Lower lobe of right lung (tissue), 2 donors: Measurements from ENCODE around the gene LRRC4C. TPM values are rescaled to one million over a fixed set of nuclear protein-coding genes. Genes with fewer than 3 reads are reported as not detected.

Experiments used
- ATAC-seq, 2 donors: fragments of 200-7000 bp; cut with Tn5 transposase; one replicate each; pipeline ENCODE4 v1.9.1; 2020 to 2022; ENCODE audit warnings: mild to moderate bottlenecking in 2 of 2, moderate library complexity in 2 of 2
- DNase-seq: peaks from one replicate; pipeline ENCODE4 v3.0.0-alpha.2; 2020
- H3K27ac ChIP-seq: fragments of 200-600 bp; one replicate; pipeline ENCODE4 v1.8.0; 2022
- H3K27me3 ChIP-seq: fragments of 200-600 bp; one replicate; pipeline ENCODE4 v1.8.0; 2022; ENCODE audit warnings: low read depth
- H3K36me3 ChIP-seq: fragments of 200-600 bp; one replicate; pipeline ENCODE4 v1.8.0; 2022; ENCODE audit warnings: mild to moderate bottlenecking
- H3K4me1 ChIP-seq: fragments of 200-600 bp; one replicate; pipeline ENCODE4 v1.8.0; 2022
- H3K4me3 ChIP-seq: fragments of 200-600 bp; one replicate; pipeline ENCODE4 v1.8.0; 2022; ENCODE audit warnings: mild to moderate bottlenecking
- H3K9me3 ChIP-seq: fragments of 200-600 bp; one replicate; pipeline ENCODE4 v1.8.0; 2022
- intact Hi-C: fragments of 100-400 bp; cut with DNase I; formaldehyde crosslinking; loops from one replicate; pipeline ENCODE4 v1.11.0; 2022
- total RNA-seq: library from RNA; stranded (reverse); fragmentation: NEBNext Ultra II Directional; extraction: Animal tissue kit (Norgen Biotek cat#: 25700); gene quantifications from one replicate; pipeline ENCODE4 v1.2.1, GENCODE V29; 2021
- TF ChIP-seq, protein P1 (sequence below): fragments of 200-600 bp; IDR thresholded peaks from one replicate; pipeline ENCODE4 v1.8.0; 2022; ENCODE audit warnings: antibody characterized with exemption, mild to moderate bottlenecking
- donor health status: DM: no; HTN: yes; CAD: no; lungs with severe emphysema.

Gene LRRC4C
- total RNA-seq, 1 donor from 2014 or later = 0.86 TPM

DNA sequence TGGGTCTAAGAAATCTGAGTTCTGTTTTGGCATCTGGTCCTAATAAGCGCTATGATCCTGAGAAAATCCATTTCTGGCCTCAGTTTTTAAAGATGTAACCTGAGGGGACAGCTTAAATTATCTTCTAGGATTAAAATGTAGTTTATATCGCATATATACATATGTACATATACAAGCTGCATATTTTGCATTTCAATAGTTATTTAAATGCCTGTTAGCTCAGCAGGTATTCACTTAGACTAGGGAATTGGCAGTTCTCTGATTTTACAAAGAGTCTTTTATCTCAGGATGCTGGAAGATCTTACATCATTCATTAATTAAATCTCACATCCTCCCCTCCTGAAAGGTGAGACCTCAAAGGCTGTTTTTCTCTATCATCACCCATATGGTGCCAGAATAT is 1232.8 kb downstream of the LRRC4C start:
- ATAC-seq = no peak
- intact Hi-C loops = no loop called here
- H3K27ac ChIP-seq = no peak overlapping the region
- TF ChIP-seq, protein P1, sequence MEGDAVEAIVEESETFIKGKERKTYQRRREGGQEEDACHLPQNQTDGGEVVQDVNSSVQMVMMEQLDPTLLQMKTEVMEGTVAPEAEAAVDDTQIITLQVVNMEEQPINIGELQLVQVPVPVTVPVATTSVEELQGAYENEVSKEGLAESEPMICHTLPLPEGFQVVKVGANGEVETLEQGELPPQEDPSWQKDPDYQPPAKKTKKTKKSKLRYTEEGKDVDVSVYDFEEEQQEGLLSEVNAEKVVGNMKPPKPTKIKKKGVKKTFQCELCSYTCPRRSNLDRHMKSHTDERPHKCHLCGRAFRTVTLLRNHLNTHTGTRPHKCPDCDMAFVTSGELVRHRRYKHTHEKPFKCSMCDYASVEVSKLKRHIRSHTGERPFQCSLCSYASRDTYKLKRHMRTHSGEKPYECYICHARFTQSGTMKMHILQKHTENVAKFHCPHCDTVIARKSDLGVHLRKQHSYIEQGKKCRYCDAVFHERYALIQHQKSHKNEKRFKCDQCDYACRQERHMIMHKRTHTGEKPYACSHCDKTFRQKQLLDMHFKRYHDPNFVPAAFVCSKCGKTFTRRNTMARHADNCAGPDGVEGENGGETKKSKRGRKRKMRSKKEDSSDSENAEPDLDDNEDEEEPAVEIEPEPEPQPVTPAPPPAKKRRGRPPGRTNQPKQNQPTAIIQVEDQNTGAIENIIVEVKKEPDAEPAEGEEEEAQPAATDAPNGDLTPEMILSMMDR = no peak
- H3K4me3 ChIP-seq = no peak overlapping the region
- no peaks in the 10 kb centered on the region for H3K4me1 ChIP-seq
- DNase-seq = no peak
- H3K36me3 ChIP-seq = no peaks in the 10 kb centered on the region
- no peaks in the 10 kb centered on the region for H3K9me3 ChIP-seq
- no peaks in the 10 kb centered on the region for H3K27me3 ChIP-seq

DNA sequence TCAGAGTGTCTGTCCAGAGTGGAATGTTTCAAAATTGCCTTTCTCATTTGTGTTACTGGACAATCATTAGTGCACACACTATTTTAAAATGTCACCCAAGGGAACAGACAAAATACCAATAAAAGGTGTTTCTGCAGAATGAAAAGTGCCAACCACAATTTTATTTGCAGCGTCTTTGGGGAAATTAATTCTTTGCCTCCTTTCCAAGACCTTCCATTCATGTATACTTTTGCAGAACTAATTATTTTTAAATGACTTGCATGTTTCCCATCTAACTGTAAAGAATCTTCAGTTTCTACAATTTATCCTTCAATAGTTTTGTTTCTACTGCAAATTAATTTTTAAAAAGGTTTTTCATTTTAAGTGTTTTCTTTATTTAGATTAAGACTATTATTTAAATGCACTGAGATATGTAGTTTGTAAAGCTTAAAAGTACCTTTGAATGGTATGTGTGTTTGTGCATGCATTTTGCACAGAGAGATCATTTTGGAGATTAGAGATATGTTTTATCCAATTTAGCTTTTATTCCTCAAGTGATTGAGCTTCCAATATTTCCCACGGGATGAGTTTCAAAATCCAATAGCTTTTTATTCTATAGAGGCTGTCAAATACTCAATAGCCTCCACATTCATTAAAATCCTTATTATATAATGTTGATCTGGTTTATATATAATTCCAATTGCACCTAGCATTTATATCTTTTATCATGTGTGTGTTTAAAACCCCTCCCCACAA is 1235.7 kb downstream of the LRRC4C start:
- intact Hi-C loops = no loop called here
- H3K36me3 ChIP-seq = no peaks in the 10 kb centered on the region
- H3K4me3 ChIP-seq = no peak overlapping the region
- H3K27me3 ChIP-seq = no peaks in the 10 kb centered on the region
- ATAC-seq = no peak
- no peaks in the 10 kb centered on the region for H3K9me3 ChIP-seq
- H3K4me1 ChIP-seq = no peaks in the 10 kb centered on the region
- H3K27ac ChIP-seq = no peak overlapping the region
- TF ChIP-seq, protein P1 = no peak
- DNase-seq = no peak

DNA sequence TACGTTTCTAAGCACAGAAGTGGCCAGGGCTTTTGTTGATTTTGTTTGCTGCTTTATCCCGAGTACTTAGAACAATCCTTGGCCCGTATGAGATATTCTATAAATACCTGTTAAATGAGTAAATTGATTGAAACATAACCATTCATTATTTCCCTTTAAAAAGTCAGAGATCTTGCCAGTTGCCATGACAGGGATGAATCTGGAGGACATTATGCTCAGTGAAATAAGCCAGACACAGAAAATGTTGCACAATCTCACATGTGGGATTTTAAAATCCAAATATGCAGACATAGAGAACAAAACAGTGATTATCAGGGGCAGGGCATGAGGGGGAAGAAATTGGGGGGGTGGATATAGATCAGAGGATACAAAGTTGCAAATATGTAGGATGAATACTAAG is 1240.1 kb downstream of the LRRC4C start:
- ATAC-seq (no peak), DNase-seq (no peak)
- H3K27ac ChIP-seq = no peak overlapping the region
- no peaks in the 10 kb centered on the region for H3K9me3 ChIP-seq
- no peaks in the 10 kb centered on the region for H3K27me3 ChIP-seq
- TF ChIP-seq, protein P1 = no peak
- no peak overlapping the region for H3K4me3 ChIP-seq
- intact Hi-C loops = no loop called here
- H3K4me1 ChIP-seq = no peaks in the 10 kb centered on the region
- H3K36me3 ChIP-seq = no peaks in the 10 kb centered on the region

DNA sequence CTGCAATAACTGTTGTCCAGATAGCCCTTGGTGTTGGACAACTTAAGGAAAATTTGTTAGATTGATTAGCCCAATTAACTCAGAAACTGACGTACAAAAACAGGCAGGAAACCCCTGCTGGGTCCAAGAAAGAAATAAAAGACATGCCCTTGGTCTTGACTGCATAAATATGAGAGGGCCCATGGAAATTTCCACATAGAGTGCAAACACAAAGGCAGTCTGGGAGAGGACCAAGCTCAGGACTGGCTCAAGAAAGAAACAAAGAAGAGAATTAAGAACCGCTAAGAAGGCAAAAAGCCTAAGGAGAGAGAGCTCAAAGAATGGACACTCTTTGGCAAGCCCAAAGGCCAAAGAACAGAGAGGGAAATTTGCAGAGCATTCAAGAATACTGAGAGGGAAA is 1243.9 kb downstream of the LRRC4C start:
- Histone ChIP-seq H3K27me3 (no peaks in the 10 kb centered on the region), H3K9me3 (no peaks in the 10 kb centered on the region), H3K27ac (no peak overlapping the region), H3K4me1 (no peaks in the 10 kb centered on the region), H3K4me3 (no peak overlapping the region), H3K36me3 (no peaks in the 10 kb centered on the region)
- intact Hi-C loops = no loop called here
- TF ChIP-seq, protein P1 = no peak
- no peak for ATAC-seq
- no peak for DNase-seq

DNA sequence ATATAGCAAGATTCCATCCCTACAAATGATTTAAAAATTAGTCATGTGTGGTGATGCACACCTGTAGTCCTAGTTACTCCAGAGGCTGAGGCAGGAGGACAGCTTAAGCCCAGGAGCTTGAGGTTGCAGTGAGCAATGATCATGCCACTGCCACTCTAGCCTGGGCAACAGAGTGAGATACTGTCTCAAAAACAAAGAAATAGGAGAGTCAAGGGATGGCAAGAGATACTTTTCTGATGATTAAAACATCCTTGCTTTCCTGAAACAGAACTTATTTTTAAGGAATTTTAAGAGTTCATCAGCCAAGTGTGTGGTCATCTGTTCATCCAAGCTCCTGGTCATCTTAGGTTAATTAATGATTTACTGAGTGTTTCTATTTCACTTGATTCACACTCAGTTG is 1252.0 kb downstream of the LRRC4C start:
- Histone ChIP-seq H3K9me3 (no peaks in the 10 kb centered on the region), H3K36me3 (no peaks in the 10 kb centered on the region), H3K4me3 (no peak overlapping the region), H3K27ac (no peak overlapping the region), H3K27me3 (no peaks in the 10 kb centered on the region), H3K4me1 (no peaks in the 10 kb centered on the region)
- DNase-seq = no peak
- TF ChIP-seq, protein P1 = no peak
- intact Hi-C loops = no loop called here
- ATAC-seq = no peak
